SK-N-SH (cell line): ENCODE data around the gene KCNJ16. TPM values are rescaled to one million over a fixed set of nuclear protein-coding genes. Genes with fewer than 3 reads are reported as not detected.

Source experiments
- CTCF ChIA-PET: fragments of 300-600, 350-600 bp; formaldehyde crosslinking; extraction: SDS; loops from one replicate; lab custom pipeline; 2021; lab: Yijun Ruan, JAX
- POLR2A ChIA-PET: fragments of 350-600 bp; sonication (Branson Sonifier 250); formaldehyde crosslinking; extraction: SDS; loops from one replicate; lab custom pipeline; 2020; ENCODE audit warnings: antibody characterized with exemption, inconsistent platforms; lab: Yijun Ruan, JAX
- DNase-seq: peaks from one replicate; pipeline ENCODE4 v3.0.0; 2012
- H2AFZ ChIP-seq: fragments of 200-600 bp; sonication (generic); 2 replicates; pipeline ENCODE4 v1.8.1; 2016; ENCODE audit warnings: antibody characterized with exemption, mild to moderate bottlenecking, low read depth
- H3F3A ChIP-seq: fragments of 200-600 bp; sonication (generic); replicated peaks from 2 replicates; pipeline ENCODE3; 2016; ENCODE audit warnings: antibody characterized with exemption, mild to moderate bottlenecking; ENCODE audit not compliant: insufficient read depth
- H3K27ac ChIP-seq, 2 experiments: fragments of 200-500 bp in 1 of 2; fragments of 200-600 bp in 1 of 2; sonication (Bioruptor generic) in 1 of 2; sonication (generic), shearing (Covaris generic) in 1 of 2; 2 replicates each; pipeline versions ENCODE4 v1.5.1 to v1.6.1; 2014 to 2016; ENCODE audit warnings: low read depth in 2 of 2, inconsistent platforms in 1 of 2, low read length in 1 of 2, mild to moderate bottlenecking in 1 of 2, mixed read lengths in 1 of 2
- H3K27me3 ChIP-seq: fragments of 200-600 bp; sonication (generic), shearing (Covaris generic); 2 replicates; pipeline ENCODE4 v1.6.1; 2016; ENCODE audit warnings: mixed run types; ENCODE audit not compliant: insufficient read depth
- H3K36me3 ChIP-seq, 2 experiments: fragments of 200-500 bp in 1 of 2; fragments of 200-600 bp in 1 of 2; sonication (Bioruptor generic) in 1 of 2; sonication (generic) in 1 of 2; replicated peaks in 1 of 2; 2 replicates each; pipeline versions ENCODE3 to v1.5.1; 2014 to 2016; ENCODE audit warnings: low read length in 1 of 2, mild to moderate bottlenecking in 1 of 2; ENCODE audit not compliant: insufficient read depth in 2 of 2, control insufficient read depth in 1 of 2
- H3K4me1 ChIP-seq, 2 experiments: fragments of 200-500 bp in 1 of 2; fragments of 200-600 bp in 1 of 2; sonication (Bioruptor generic) in 1 of 2; sonication (generic), shearing (Covaris generic) in 1 of 2; 2 replicates each; pipeline versions ENCODE4 v1.5.1 to v1.6.1; 2014 to 2016; ENCODE audit warnings: low read depth in 1 of 2, low read length in 1 of 2, mixed run types in 1 of 2; ENCODE audit not compliant: insufficient read depth in 2 of 2, control insufficient read depth in 1 of 2
- H3K4me2 ChIP-seq: fragments of 200-600 bp; sonication (generic), shearing (Covaris generic); 2 replicates; pipeline ENCODE4 v1.6.1; 2017; ENCODE audit warnings: mixed run types
- H3K4me3 ChIP-seq, 2 experiments: fragments of 200-500 bp in 1 of 2; fragments of 200-600 bp in 1 of 2; sonication (Bioruptor generic) in 1 of 2; sonication (generic), shearing (Covaris generic) in 1 of 2; 2 replicates each; pipeline versions ENCODE4 v1.5.1 to v1.8.1; 2014 to 2016; ENCODE audit warnings: low read depth in 2 of 2, inconsistent platforms in 1 of 2, low read length in 1 of 2, mild to moderate bottlenecking in 1 of 2, mixed read lengths in 1 of 2, moderate library complexity in 1 of 2
- H3K79me2 ChIP-seq: fragments of 200-600 bp; sonication (generic); 2 replicates; pipeline ENCODE4 v1.8.1; 2017; ENCODE audit warnings: mild to moderate bottlenecking; ENCODE audit not compliant: insufficient read depth
- H3K9ac ChIP-seq: fragments of 200-600 bp; sonication (generic); 2 replicates; pipeline ENCODE4 v1.6.1; 2017; ENCODE audit warnings: mixed run types
- H3K9me2 ChIP-seq: fragments of 200-600 bp; sonication (generic); 2 replicates; pipeline ENCODE4 v1.6.1; 2017; ENCODE audit warnings: mixed run types
- H3K9me3 ChIP-seq: fragments of 200-600 bp; sonication (generic); 2 replicates; pipeline ENCODE4 v1.6.1; 2017; ENCODE audit warnings: mixed run types, mild to moderate bottlenecking, moderate library complexity
- H4K20me1 ChIP-seq: fragments of 200-600 bp; sonication (generic); 2 replicates; pipeline ENCODE4 v1.6.1; 2017; ENCODE audit warnings: mild to moderate bottlenecking, mixed run types; ENCODE audit not compliant: insufficient read depth
- CHD2 ChIP-seq: fragments of 150-350 bp; IDR thresholded peaks from 2 replicates; pipeline ENCODE4 v1.6.1; 2018; ENCODE audit warnings: low read length; ENCODE audit not compliant: partially characterized antibody
- CTCF ChIP-seq: fragments of 200-600 bp; sonication (generic); IDR thresholded peaks from 2 replicates; pipeline ENCODE4 v1.6.1; 2017; ENCODE audit warnings: antibody characterized with exemption, mild to moderate bottlenecking, moderate library complexity
- EP300 ChIP-seq, 2 experiments: IDR thresholded peaks; 2 replicates each; pipeline versions ENCODE4 v1.4.0 to v1.6.1; 2012; ENCODE audit warnings: borderline replicate concordance in 1 of 2, low read depth in 1 of 2, low read length in 1 of 2
- EZH2phosphoT487 ChIP-seq: fragments of 200-600 bp; sonication (generic); IDR thresholded peaks from 2 replicates; pipeline ENCODE4 v1.6.1; 2017; ENCODE audit warnings: low read depth, mixed run types, mild to moderate bottlenecking, antibody characterized with exemption, moderate library complexity, borderline replicate concordance
- FOSL2 ChIP-seq: IDR thresholded peaks from 2 replicates; pipeline ENCODE4 v1.4.0; 2012; ENCODE audit warnings: low read depth, mild to moderate bottlenecking, moderate library complexity, borderline replicate concordance
- FOXJ3 ChIP-seq: sonication (generic); formaldehyde crosslinking; IDR thresholded peaks from 2 replicates; pipeline ENCODE4 v1.5.1; 2020; ENCODE audit warnings: mild to moderate bottlenecking, missing genetic modification reagents
- GABPA ChIP-seq: IDR thresholded peaks from 2 replicates; pipeline ENCODE4 v1.4.0; 2012; ENCODE audit warnings: low read depth, mild to moderate bottlenecking
- JUND ChIP-seq: IDR thresholded peaks from 2 replicates; pipeline ENCODE4 v1.4.0; 2012
- MAX ChIP-seq: IDR thresholded peaks from 2 replicates; pipeline ENCODE4 v1.4.0; 2012; ENCODE audit warnings: low read depth
- MEF2A ChIP-seq: IDR thresholded peaks from 2 replicates; pipeline ENCODE4 v1.4.0; 2012; ENCODE audit warnings: low read depth, borderline replicate concordance
- MXI1 ChIP-seq: IDR thresholded peaks from 2 replicates; pipeline ENCODE4 v1.6.1; 2012; ENCODE audit warnings: mild to moderate bottlenecking, low read depth, low read length, improper control_type of control experiment
- NFIC ChIP-seq: IDR thresholded peaks from 2 replicates; pipeline ENCODE4 v1.4.0; 2012; ENCODE audit warnings: borderline replicate concordance
- NRF1 ChIP-seq: IDR thresholded peaks from 2 replicates; pipeline ENCODE4 v1.6.1; 2012; ENCODE audit warnings: low read depth, mild to moderate bottlenecking, low read length
- POLR2AphosphoS5 ChIP-seq: IDR thresholded peaks from 2 replicates; pipeline ENCODE4 v1.6.1; 2012; ENCODE audit warnings: low read depth, low read length
- RAD21 ChIP-seq: IDR thresholded peaks from 2 replicates; pipeline ENCODE4 v1.6.1; 2012; ENCODE audit warnings: mild to moderate bottlenecking, low read length
- REST ChIP-seq: IDR thresholded peaks from 2 replicates; pipeline ENCODE4 v1.6.1; 2012; ENCODE audit warnings: mild to moderate bottlenecking, low read depth, low read length, moderate library complexity
- RFX5 ChIP-seq: IDR thresholded peaks from 2 replicates; pipeline ENCODE4 v1.6.1; 2012; ENCODE audit warnings: mild to moderate bottlenecking, improper control_type of control experiment, low read length
- RXRA ChIP-seq: IDR thresholded peaks from 2 replicates; pipeline ENCODE4 v1.4.0; 2012; ENCODE audit warnings: low read depth, mild to moderate bottlenecking, borderline replicate concordance
- SIN3A ChIP-seq: IDR thresholded peaks from 2 replicates; pipeline ENCODE4 v1.6.1; 2012; ENCODE audit warnings: low read depth, mild to moderate bottlenecking, low read length, moderate library complexity, borderline replicate concordance
- SMC3 ChIP-seq: IDR thresholded peaks from 2 replicates; pipeline ENCODE4 v1.6.1; 2012; ENCODE audit warnings: low read depth, low read length, improper control_type of control experiment
- TCF12 ChIP-seq: IDR thresholded peaks from 2 replicates; pipeline ENCODE4 v1.4.0; 2012
- YY1 ChIP-seq: IDR thresholded peaks from 2 replicates; pipeline ENCODE4 v1.4.0; 2012; ENCODE audit warnings: low read depth, mild to moderate bottlenecking
- WGBS: methylation state at CpG from one replicate; pipeline ENCODE4 v1.1.6; 2017; ENCODE audit warnings: low lambda C conversion rate; 5-methylcytosine and 5-hydroxymethylcytosine counted together
- polyA plus RNA-seq, 3 experiments: library from polyadenylated mRNA; depleted of rRNA; stranded (reverse); fragments of >200 nt; gene quantifications; 2 replicates each; pipeline ENCODE4 v1.2.3, GENCODE V29; 2012
- TF ChIP-seq, protein P1 (sequence below): fragments of 150-350 bp; IDR thresholded peaks from 2 replicates; pipeline ENCODE4 v1.6.1; 2016; ENCODE audit warnings: mild to moderate bottlenecking, low read depth, low read length
- TF ChIP-seq, protein P2 (sequence below): IDR thresholded peaks from 2 replicates; pipeline ENCODE4 v1.4.0; 2012; ENCODE audit warnings: low read depth, borderline replicate concordance

Gene KCNJ16
- polyA plus RNA-seq, 1 of the 3 experiments (the other 2 are of a cell fraction): not detected

DNA sequence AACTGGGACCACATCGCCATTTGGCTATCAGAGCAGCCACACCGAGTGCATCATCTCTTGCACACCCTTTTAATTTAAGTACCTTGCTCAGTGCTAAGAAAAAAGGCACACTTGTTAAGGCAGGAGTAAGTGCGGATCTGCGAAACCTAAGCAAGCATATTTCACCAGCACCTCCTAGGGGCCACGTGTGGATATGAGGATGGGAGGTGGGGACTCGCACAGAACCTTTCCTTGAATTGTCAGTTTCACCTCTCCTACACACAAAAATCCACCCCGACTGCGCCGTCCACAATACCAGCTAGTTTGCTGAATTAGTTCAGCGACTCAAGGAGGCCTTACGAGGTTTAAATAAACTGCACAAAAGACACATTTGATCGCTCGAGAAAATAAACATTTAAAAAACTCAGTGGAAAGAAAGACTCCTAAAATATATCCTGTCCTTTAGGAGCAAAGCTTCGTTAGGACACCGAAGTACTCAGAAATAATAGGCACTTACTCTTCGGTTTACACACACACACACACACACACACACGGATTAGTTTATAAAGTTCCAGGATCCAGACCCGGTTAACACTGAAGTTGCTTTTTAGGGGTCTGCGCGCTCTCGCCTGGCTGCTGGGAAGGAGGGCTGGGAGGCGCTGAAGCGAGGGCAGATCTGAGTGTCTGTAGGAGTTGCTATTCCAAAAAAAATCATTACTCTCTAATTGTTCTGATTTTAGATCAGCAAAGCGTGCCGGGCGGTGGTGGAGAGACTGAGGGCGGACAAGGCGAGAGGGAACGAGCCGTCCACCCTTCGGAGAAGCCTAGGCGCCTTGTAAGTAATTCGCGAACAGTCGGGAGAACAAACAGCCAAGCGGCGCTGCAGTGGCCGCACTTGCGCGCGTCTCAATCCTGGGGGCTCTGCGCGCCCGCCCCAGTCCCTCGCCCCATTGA, 93.3 kb downstream of the KCNJ16 start:
- Histone ChIP-seq H3K4me2 (peak overlapping the region; percentile 93), H4K20me1 (no peaks in the 10 kb centered on the region), H3K27ac (peak overlapping the region; percentile 46 to 76), H3K9ac (peak overlapping the region; percentile 64), H3F3A (no peaks in the 10 kb centered on the region), H3K79me2 (peaks cover 20% of the 10 kb centered on the region), H3K4me1 (peaks cover 3 to 28% of the 10 kb centered on the region in 2 experiments; a peak in 3 of 4 replicates), H3K36me3 (no peaks in the 10 kb centered on the region), H3K9me3 (no peaks in the 10 kb centered on the region), H2AFZ (peak overlapping the region; percentile 92), H3K9me2 (no peaks in the 10 kb centered on the region), H3K27me3 (no peaks in the 10 kb centered on the region), H3K4me3 (peak overlapping the region; percentile 85 to 86)
- TF ChIP-seq EZH2phosphoT487: no peak
- TF ChIP-seq REST: 0 out of 2 replicates have a peak, but pooled peaks have one; percentile 47
- peak; percentile 27 for TF ChIP-seq CHD2
- TF ChIP-seq NRF1: no peak
- no peak for TF ChIP-seq EP300 (IDR thresholded peaks at IDR 0.05; ENCODE audit: borderline replicate concordance in 1 of 2, low read depth in 1 of 2, low read length in 1 of 2)
- peak; percentile 75 for TF ChIP-seq SIN3A
- no peak for TF ChIP-seq RXRA
- TF ChIP-seq FOXJ3: no peak
- TF ChIP-seq TCF12: no peak; the same call in 1 of the 2 replicates
- no peak for TF ChIP-seq GABPA
- peak; percentile 44; the same call in 1 of the 2 replicates for TF ChIP-seq MAX
- TF ChIP-seq MXI1: peak; percentile 57; the same call in 1 of the 2 replicates
- peak; percentile 72; the same call in 1 of the 2 replicates for TF ChIP-seq SMC3
- TF ChIP-seq MEF2A: no peak
- TF ChIP-seq YY1: no peak
- TF ChIP-seq, protein P1, sequence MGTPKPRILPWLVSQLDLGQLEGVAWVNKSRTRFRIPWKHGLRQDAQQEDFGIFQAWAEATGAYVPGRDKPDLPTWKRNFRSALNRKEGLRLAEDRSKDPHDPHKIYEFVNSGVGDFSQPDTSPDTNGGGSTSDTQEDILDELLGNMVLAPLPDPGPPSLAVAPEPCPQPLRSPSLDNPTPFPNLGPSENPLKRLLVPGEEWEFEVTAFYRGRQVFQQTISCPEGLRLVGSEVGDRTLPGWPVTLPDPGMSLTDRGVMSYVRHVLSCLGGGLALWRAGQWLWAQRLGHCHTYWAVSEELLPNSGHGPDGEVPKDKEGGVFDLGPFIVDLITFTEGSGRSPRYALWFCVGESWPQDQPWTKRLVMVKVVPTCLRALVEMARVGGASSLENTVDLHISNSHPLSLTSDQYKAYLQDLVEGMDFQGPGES: no peak
- no peak for TF ChIP-seq POLR2AphosphoS5
- TF ChIP-seq FOSL2: no peak
- peak; percentile 83 for TF ChIP-seq RAD21
- TF ChIP-seq CTCF: peak; percentile 88
- TF ChIP-seq, protein P2, sequence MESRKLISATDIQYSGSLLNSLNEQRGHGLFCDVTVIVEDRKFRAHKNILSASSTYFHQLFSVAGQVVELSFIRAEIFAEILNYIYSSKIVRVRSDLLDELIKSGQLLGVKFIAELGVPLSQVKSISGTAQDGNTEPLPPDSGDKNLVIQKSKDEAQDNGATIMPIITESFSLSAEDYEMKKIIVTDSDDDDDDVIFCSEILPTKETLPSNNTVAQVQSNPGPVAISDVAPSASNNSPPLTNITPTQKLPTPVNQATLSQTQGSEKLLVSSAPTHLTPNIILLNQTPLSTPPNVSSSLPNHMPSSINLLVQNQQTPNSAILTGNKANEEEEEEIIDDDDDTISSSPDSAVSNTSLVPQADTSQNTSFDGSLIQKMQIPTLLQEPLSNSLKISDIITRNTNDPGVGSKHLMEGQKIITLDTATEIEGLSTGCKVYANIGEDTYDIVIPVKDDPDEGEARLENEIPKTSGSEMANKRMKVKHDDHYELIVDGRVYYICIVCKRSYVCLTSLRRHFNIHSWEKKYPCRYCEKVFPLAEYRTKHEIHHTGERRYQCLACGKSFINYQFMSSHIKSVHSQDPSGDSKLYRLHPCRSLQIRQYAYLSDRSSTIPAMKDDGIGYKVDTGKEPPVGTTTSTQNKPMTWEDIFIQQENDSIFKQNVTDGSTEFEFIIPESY: no peak
- TF ChIP-seq NFIC: no peak
- no peak; the same call in 1 of the 2 replicates for TF ChIP-seq RFX5
- no peak for TF ChIP-seq JUND
- ChIA-PET POLR2A (no interaction called here), CTCF (interaction anchor here (0.6 to 6.5 kb wide), 44 partner anchors 10 to 1143 kb away, joined by 3 to 51 read pairs (median 4); no protein-coding TSS in a partner anchor)
- peak; percentile 81 for DNase-seq
- WGBS: 3% methylated on average over 40 of the region's 45 CpGs
